SK-N-SH (cell line): ENCODE data around the gene TMEM138. TPM values are rescaled to one million over a fixed set of nuclear protein-coding genes. Genes with fewer than 3 reads are reported as not detected.

Experiments used
- NFIC ChIP-seq: IDR thresholded peaks from 2 replicates; pipeline ENCODE4 v1.4.0; 2012; ENCODE audit warnings: borderline replicate concordance
- NRF1 ChIP-seq: IDR thresholded peaks from 2 replicates; pipeline ENCODE4 v1.6.1; 2012; ENCODE audit warnings: low read depth, mild to moderate bottlenecking, low read length
- TCF12 ChIP-seq: IDR thresholded peaks from 2 replicates; pipeline ENCODE4 v1.4.0; 2012
- polyA plus RNA-seq, 3 experiments: library from polyadenylated mRNA; depleted of rRNA; stranded (reverse); fragments of >200 nt; gene quantifications; 2 replicates each; pipeline ENCODE4 v1.2.3, GENCODE V29; 2012

The TMEM138 gene
- polyA plus RNA-seq, 1 of the 3 experiments (the other 2 are of a cell fraction) = 82.2 TPM

DNA sequence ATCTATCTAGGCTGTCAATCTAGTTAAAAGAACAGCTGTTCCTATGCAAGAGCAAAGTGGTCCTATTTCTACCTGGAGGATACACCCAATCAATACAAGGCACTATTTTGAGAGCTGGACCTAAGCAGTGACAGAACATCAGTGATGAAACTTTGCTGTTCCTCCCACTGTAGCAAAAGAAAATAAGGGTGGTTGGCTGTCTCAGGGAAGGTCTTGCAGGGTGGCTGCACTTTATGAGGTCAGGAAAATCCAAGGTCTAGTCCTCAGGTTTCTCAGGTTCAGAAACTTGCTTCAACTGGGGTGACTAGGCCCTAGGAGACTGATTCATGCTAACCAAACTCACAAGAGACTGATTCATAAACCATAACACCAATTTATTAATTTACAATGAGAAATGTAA, 56.0 kb downstream of the TMEM138 start (continued):
- no peak for TF ChIP-seq NFIC
- TF ChIP-seq NRF1 = no peak
- no peak for TF ChIP-seq TCF12
- TF ChIP-seq, all 33 proteins: peak for 0

Other genes with a start within 250 kb of the TMEM138 start
- 11.7 and 15.2 TPM in 2 replicates for gene VPS37C, start 200.9 kb upstream of the TMEM138 start, polyA plus RNA-seq (2012; rRNA removed)
- gene PGA3, start 158.9 kb upstream of the TMEM138 start, polyA plus RNA-seq (2012; rRNA removed) = not detected in 2 replicates
- not detected in 2 replicates for gene PGA4, start 140.0 kb upstream of the TMEM138 start, polyA plus RNA-seq (2012; rRNA removed)
- 0.23 TPM in 1 of 2 replicates, not detected in the other for gene PGA5, start 121.2 kb upstream of the TMEM138 start, polyA plus RNA-seq (2012; rRNA removed)
- 3.4 and 5.0 TPM in 2 replicates for gene VWCE, start 67.1 kb upstream of the TMEM138 start, polyA plus RNA-seq (2012; rRNA removed)
- gene DDB1, start 29.3 kb upstream of the TMEM138 start, polyA plus RNA-seq (2012; rRNA removed) = 170 and 224 TPM in 2 replicates
- 71.0 and 72.0 TPM in 2 replicates for gene TKFC, start 29.1 kb upstream of the TMEM138 start, polyA plus RNA-seq (2012; rRNA removed)
- gene CYB561A3, start 492 bp upstream of the TMEM138 start, polyA plus RNA-seq (2012; rRNA removed) = 70.0 and 76.4 TPM in 2 replicates
- gene TMEM216, start 30.2 kb downstream of the TMEM138 start, polyA plus RNA-seq (2012; rRNA removed) = 16.8 and 20.6 TPM in 2 replicates
- 44.0 and 49.4 TPM in 2 replicates for gene CPSF7, start 67.6 kb downstream of the TMEM138 start, polyA plus RNA-seq (2012; rRNA removed)
- 81.7 and 116 TPM in 2 replicates for gene SDHAF2, start 67.8 kb downstream of the TMEM138 start, polyA plus RNA-seq (2012; rRNA removed)
- gene LRRC10B, start 146.4 kb downstream of the TMEM138 start, polyA plus RNA-seq (2012; rRNA removed) = 0.11 TPM in 1 of 2 replicates, not detected in the other
- 1.1 and 1.4 TPM in 2 replicates for gene SYT7, start 218.7 kb downstream of the TMEM138 start, polyA plus RNA-seq (2012; rRNA removed)